ENCODE data around the gene ATOH1. TPM values are rescaled to one million over a fixed set of nuclear protein-coding genes. Genes with fewer than 3 reads are reported as not detected.

Gene ATOH1
- total and polyA plus RNA-seq, 9 donors = 0.41 to 0.80 TPM; not detected in 7

DNA sequence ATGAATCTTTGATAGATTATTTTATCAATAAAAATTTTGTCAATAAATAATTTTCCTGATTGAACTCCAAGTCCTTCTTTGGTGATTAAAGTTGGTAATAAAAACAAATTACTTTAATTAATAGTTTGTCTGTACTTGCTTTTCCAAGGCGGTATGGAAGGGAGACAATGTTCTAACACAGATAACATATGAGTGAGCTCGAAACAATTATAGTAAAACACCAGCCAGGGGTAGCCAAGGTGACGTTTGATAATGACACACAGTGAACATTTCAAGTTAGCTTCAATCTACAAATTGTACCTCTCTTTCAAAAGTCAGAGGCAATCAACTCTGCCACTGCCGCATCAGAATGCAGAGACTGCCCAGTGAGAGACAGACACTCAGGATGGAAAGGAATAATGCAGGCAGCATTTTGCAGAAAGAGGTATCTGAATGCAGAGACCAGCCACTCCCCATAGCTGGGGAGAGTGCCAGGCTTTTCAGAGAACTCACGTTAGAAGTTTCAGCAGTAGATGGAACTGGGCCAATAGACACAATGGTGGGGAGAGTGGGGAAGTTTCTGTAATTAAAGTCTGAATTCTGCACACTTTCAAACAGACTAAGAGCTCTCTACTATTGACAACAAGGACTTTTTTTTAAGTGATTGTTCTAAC lies 18.1 kb upstream of the ATOH1 start:
- no peaks in the 10 kb centered on the region for H3K36me3 ChIP-seq (ENCODE audit: control insufficient read depth, insufficient read depth, low read length)
- H3K9me3 ChIP-seq (replicated peaks; ENCODE audit: control insufficient read depth, low read depth, low read length) = no peaks in the 10 kb centered on the region
- H3K27ac ChIP-seq (ENCODE audit: low read length) = no peak overlapping the region
- no peaks in the 10 kb centered on the region for H3K4me1 ChIP-seq (ENCODE audit: control insufficient read depth, insufficient read depth, low read length)
- WGBS (ENCODE audit: insufficient coverage) = 89% methylated on average over 3 of the region's 5 CpGs
- peak; percentile 28 for DNase-seq
- H3K27me3 ChIP-seq (ENCODE audit: control insufficient read depth, insufficient read depth, low read length) = no peaks in the 10 kb centered on the region
- no peak overlapping the region for H3K4me3 ChIP-seq (ENCODE audit: low read length)

- H3K36me3 ChIP-seq (ENCODE audit: control insufficient read depth, insufficient read depth, low read length) = no peaks in the 10 kb centered on the region
- WGBS (ENCODE audit: insufficient coverage) = no CpG with 5 or more reads among the region's 2 CpGs
These were observed 15.5 kb upstream of the ATOH1 start for GRCh38 chr4:93813092-93813491.

GRCh38 chr4:93814141-93814540 lies 14.4 kb upstream of the ATOH1 start:
- Histone ChIP-seq H3K4me1 (ENCODE audit: control insufficient read depth, insufficient read depth, low read length) (no peaks in the 10 kb centered on the region), H3K27me3 (ENCODE audit: control insufficient read depth, insufficient read depth, low read length) (no peaks in the 10 kb centered on the region), H3K36me3 (ENCODE audit: control insufficient read depth, insufficient read depth, low read length) (no peaks in the 10 kb centered on the region), H3K27ac (ENCODE audit: low read length) (no peak overlapping the region), H3K4me3 (ENCODE audit: low read length) (no peak overlapping the region), H3K9me3 (replicated peaks; ENCODE audit: control insufficient read depth, low read depth, low read length) (no peaks in the 10 kb centered on the region)
- WGBS (ENCODE audit: insufficient coverage) = 83% methylated on average over 1 of the region's 3 CpGs
- no peak for DNase-seq

More at GRCh38 chr4:93813092-93813491, 15.5 kb upstream of the ATOH1 start:
- no peaks in the 10 kb centered on the region for H3K9me3 ChIP-seq (replicated peaks; ENCODE audit: control insufficient read depth, low read depth, low read length)
- H3K4me3 ChIP-seq (ENCODE audit: low read length) = no peak overlapping the region
- no peaks in the 10 kb centered on the region for H3K4me1 ChIP-seq (ENCODE audit: control insufficient read depth, insufficient read depth, low read length)
- no peak for DNase-seq
- no peaks in the 10 kb centered on the region for H3K27me3 ChIP-seq (ENCODE audit: control insufficient read depth, insufficient read depth, low read length)
- no peak overlapping the region for H3K27ac ChIP-seq (ENCODE audit: low read length)

DNA sequence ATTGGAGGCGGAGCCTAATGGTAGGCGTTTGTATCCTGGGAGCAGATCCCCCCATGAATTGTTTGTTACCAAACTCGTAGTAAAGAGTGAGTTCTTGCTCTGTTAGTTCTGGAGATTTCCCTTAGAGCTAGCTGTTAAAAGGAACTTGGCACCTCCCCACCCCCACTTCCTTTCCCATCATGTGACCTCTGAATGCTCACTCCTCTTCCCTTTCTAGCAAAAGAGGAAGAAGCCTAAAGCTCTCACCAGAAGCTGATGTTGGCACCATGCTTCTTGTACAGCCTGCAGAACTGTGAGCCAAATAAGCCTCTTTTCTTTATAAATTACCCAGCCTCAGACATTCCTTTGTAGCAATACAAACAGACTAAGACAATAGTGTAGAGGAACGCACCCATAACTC lies 13.8 kb upstream of the ATOH1 start:
- Histone ChIP-seq H3K27me3 (ENCODE audit: control insufficient read depth, insufficient read depth, low read length) (no peaks in the 10 kb centered on the region), H3K4me3 (ENCODE audit: low read length) (no peak overlapping the region), H3K27ac (ENCODE audit: low read length) (no peak overlapping the region), H3K4me1 (ENCODE audit: control insufficient read depth, insufficient read depth, low read length) (no peaks in the 10 kb centered on the region), H3K36me3 (ENCODE audit: control insufficient read depth, insufficient read depth, low read length) (no peaks in the 10 kb centered on the region), H3K9me3 (replicated peaks; ENCODE audit: control insufficient read depth, low read depth, low read length) (no peaks in the 10 kb centered on the region)
- WGBS (ENCODE audit: insufficient coverage) = no CpG with 5 or more reads among the region's 4 CpGs
- peak; percentile 65 for DNase-seq

DNA sequence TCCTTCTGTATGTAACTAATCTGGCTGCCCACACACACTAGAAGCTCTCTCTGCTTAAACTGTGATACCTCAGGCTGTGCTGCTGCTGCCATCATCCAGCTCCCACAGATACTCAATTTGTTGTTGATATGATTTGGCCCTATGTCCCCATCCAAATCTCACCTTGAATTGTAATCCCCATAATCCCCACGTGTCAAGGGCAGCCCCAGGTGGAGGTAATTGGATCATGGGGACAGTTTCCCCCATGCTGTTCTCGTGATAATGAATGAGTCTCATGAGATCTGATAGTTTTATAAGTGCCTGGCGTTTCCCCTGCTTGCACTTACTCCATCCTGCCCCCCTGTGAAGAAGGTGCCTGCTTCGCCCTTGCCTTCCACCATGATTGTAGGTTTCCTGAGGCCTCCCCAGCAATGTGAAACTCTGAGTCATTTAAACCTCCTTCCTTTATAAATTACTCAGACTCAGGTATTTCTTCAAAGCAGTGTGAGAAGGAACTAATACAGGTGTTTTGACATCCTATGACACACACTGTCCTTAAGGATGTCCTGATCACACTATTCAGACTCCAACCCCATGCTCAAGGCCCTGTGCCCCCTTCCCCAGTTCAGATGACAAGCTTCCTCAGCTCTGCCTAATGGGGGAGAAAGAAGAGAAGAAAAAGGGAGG lies 2.9 kb upstream of the ATOH1 start:
- Histone ChIP-seq H3K4me3 (ENCODE audit: low read length) (no peak overlapping the region), H3K36me3 (ENCODE audit: control insufficient read depth, insufficient read depth, low read length) (no peaks in the 10 kb centered on the region), H3K27me3 (ENCODE audit: control insufficient read depth, insufficient read depth, low read length) (peaks cover 48% of the 10 kb centered on the region), H3K4me1 (ENCODE audit: control insufficient read depth, insufficient read depth, low read length) (peaks cover 24% of the 10 kb centered on the region), H3K27ac (ENCODE audit: low read length) (no peak overlapping the region), H3K9me3 (replicated peaks; ENCODE audit: control insufficient read depth, low read depth, low read length) (no peaks in the 10 kb centered on the region)
- WGBS (ENCODE audit: insufficient coverage) = no CpG with 5 or more reads among the region's 4 CpGs
- no peak for DNase-seq

- no peak for DNase-seq
- no peaks in the 10 kb centered on the region for H3K36me3 ChIP-seq (ENCODE audit: control insufficient read depth, insufficient read depth, low read length)
- WGBS (ENCODE audit: insufficient coverage) = 0% methylated on average over 19 of the region's 26 CpGs
- no peaks in the 10 kb centered on the region for H3K9me3 ChIP-seq (replicated peaks; ENCODE audit: control insufficient read depth, low read depth, low read length)
- H3K4me1 ChIP-seq (ENCODE audit: control insufficient read depth, insufficient read depth, low read length) = peaks cover 24% of the 10 kb centered on the region
- H3K4me3 ChIP-seq (ENCODE audit: low read length) = no peak overlapping the region
- H3K27me3 ChIP-seq (ENCODE audit: control insufficient read depth, insufficient read depth, low read length) = peaks cover 60% of the 10 kb centered on the region
- H3K27ac ChIP-seq (ENCODE audit: low read length) = no peak overlapping the region
These were observed 1.1 kb upstream of the ATOH1 start for GRCh38 chr4:93827272-93827947.

DNA sequence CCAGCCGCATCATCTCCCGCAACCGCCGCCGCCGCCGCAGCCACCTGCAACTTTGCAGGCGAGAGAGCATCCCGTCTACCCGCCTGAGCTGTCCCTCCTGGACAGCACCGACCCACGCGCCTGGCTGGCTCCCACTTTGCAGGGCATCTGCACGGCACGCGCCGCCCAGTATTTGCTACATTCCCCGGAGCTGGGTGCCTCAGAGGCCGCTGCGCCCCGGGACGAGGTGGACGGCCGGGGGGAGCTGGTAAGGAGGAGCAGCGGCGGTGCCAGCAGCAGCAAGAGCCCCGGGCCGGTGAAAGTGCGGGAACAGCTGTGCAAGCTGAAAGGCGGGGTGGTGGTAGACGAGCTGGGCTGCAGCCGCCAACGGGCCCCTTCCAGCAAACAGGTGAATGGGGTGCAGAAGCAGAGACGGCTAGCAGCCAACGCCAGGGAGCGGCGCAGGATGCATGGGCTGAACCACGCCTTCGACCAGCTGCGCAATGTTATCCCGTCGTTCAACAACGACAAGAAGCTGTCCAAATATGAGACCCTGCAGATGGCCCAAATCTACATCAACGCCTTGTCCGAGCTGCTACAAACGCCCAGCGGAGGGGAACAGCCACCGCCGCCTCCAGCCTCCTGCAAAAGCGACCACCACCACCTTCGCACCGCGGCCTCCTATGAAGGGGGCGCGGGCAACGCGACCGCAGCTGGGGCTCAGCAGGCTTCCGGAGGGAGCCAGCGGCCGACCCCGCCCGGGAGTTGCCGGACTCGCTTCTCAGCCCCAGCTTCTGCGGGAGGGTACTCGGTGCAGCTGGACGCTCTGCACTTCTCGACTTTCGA lies 654 bp downstream of the ATOH1 start:
- peak; percentile 12 for DNase-seq
- H3K27me3 ChIP-seq (ENCODE audit: control insufficient read depth, insufficient read depth, low read length) = peaks cover 68% of the 10 kb centered on the region
- H3K27ac ChIP-seq (ENCODE audit: low read length) = no peak overlapping the region

DNA sequence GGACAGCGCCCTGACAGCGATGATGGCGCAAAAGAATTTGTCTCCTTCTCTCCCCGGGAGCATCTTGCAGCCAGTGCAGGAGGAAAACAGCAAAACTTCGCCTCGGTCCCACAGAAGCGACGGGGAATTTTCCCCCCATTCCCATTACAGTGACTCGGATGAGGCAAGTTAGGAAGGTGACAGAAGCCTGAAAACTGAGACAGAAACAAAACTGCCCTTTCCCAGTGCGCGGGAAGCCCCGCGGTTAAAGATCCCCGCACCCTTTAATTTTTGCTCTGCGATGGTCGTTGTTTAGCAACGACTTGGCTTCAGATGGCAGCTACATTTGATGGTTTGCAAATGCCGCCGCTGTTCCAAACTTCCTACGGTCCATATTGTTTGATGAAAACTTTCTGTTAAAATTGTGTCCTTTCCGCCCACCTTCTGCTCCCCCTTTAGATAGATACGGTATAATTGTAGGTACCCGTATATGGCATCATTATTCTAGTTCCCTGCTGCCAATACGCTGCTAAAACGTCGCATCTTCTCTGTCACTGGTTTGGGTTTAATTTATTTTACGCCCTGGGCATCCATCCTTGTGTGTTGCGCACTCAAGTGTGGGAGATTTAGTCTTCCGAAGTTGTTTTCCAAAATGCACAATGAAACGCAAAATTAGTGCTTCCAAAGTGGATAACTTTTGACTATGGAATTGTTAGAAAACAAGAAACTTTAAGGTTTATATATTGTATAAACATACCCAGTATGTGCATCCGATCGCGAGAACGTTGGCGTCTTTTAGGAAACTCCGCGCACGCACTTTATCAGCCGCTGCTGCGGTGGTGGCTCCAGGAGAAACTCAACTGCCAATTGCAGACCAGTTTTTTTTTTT lies 1.5 kb downstream of the ATOH1 start:
- Histone ChIP-seq H3K27me3 (ENCODE audit: control insufficient read depth, insufficient read depth, low read length) (peaks cover 76% of the 10 kb centered on the region), H3K4me3 (ENCODE audit: low read length) (no peak overlapping the region), H3K4me1 (ENCODE audit: control insufficient read depth, insufficient read depth, low read length) (peaks cover 28% of the 10 kb centered on the region), H3K9me3 (replicated peaks; ENCODE audit: control insufficient read depth, low read depth, low read length) (no peaks in the 10 kb centered on the region), H3K36me3 (ENCODE audit: control insufficient read depth, insufficient read depth, low read length) (no peaks in the 10 kb centered on the region), H3K27ac (ENCODE audit: low read length) (no peak overlapping the region)
- WGBS (ENCODE audit: insufficient coverage) = 5% methylated on average over 15 of the region's 40 CpGs
- DNase-seq = no peak

More for the DNA sequence above, 654 bp downstream of the ATOH1 start:
- Histone ChIP-seq H3K9me3 (replicated peaks; ENCODE audit: control insufficient read depth, low read depth, low read length) (no peaks in the 10 kb centered on the region), H3K36me3 (ENCODE audit: control insufficient read depth, insufficient read depth, low read length) (no peaks in the 10 kb centered on the region), H3K4me3 (ENCODE audit: low read length) (peak overlapping the region; percentile 28), H3K4me1 (ENCODE audit: control insufficient read depth, insufficient read depth, low read length) (peaks cover 24% of the 10 kb centered on the region)
- WGBS (ENCODE audit: insufficient coverage) = under 1% methylated on average over 70 of the region's 70 CpGs

- 3% methylated on average over 12 of the region's 25 CpGs for WGBS (ENCODE audit: insufficient coverage)
- Histone ChIP-seq H3K9me3 (replicated peaks; ENCODE audit: control insufficient read depth, low read depth, low read length) (no peaks in the 10 kb centered on the region), H3K27ac (ENCODE audit: low read length) (no peak overlapping the region), H3K27me3 (ENCODE audit: control insufficient read depth, insufficient read depth, low read length) (peaks cover 79% of the 10 kb centered on the region), H3K4me3 (ENCODE audit: low read length) (no peak overlapping the region), H3K4me1 (ENCODE audit: control insufficient read depth, insufficient read depth, low read length) (peaks cover 28% of the 10 kb centered on the region), H3K36me3 (ENCODE audit: control insufficient read depth, insufficient read depth, low read length) (no peaks in the 10 kb centered on the region)
- DNase-seq = no peak
These were observed 3.4 kb downstream of the ATOH1 start for GRCh38 chr4:93831716-93832496.
